ENCODE data around the gene EIF2D. TPM values are rescaled to one million over a fixed set of nuclear protein-coding genes. Genes with fewer than 3 reads are reported as not detected.

EIF2D gene
- total RNA-seq, 4 donors from 2014 or later, result 19.1 to 106 (median 54.2) TPM

DNA sequence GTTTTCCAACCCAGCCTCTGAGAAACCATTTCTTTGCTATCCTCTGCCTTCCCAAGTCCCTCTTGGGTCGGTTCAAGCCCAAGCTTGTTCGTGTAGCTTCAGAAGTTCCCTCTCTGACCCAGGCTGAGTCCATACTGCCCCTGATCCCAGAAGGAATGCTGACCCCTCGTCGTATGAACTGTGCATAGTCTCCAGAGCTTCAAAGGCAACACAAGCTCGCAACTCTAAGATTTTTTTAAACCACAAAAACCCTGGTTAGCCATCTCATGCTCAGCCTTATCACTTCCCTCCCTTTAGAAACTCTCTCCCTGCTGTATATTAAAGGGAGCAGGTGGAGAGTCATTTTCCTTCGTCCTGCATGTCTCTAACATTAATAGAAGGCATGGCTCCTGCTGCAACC, 23.8 kb downstream of the EIF2D start:
- intact Hi-C loops (cut with DNase I; ENCODE audit: low total_unique reads), result loop anchor here (10.0 kb wide), 1 partner anchor 94 kb away; no protein-coding TSS in a partner anchor
- no peak for DNase-seq

DNA sequence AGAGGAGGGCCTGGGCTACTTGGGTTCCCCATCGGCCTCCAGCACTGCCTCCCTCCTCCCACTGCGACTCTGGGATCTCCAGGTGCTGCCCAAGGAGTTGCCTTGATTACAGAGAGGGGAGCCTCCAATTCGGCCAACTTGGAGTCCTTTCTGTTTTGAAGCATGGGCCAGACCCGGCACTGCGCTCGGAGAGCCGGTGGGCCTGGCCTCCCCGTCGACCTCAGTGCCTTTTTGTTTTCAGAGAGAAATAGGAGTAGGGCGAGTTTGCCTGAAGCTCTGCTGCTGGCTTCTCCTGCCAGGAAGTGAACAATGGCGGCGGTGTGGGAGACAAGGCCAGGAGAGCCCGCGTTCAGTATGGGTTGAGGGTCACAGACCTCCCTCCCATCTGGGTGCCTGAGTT, 24.4 kb downstream of the EIF2D start:
- intact Hi-C loops (cut with DNase I; ENCODE audit: low total_unique reads), result loop anchor here (10.0 kb wide), 1 partner anchor 93 kb away; no protein-coding TSS in a partner anchor
- H3K27ac ChIP-seq, result peak overlapping the region; percentile 75
- H3K36me3 ChIP-seq, result no peaks in the 10 kb centered on the region

More for the DNA sequence above, 23.8 kb downstream of the EIF2D start:
- TF ChIP-seq, protein P1, sequence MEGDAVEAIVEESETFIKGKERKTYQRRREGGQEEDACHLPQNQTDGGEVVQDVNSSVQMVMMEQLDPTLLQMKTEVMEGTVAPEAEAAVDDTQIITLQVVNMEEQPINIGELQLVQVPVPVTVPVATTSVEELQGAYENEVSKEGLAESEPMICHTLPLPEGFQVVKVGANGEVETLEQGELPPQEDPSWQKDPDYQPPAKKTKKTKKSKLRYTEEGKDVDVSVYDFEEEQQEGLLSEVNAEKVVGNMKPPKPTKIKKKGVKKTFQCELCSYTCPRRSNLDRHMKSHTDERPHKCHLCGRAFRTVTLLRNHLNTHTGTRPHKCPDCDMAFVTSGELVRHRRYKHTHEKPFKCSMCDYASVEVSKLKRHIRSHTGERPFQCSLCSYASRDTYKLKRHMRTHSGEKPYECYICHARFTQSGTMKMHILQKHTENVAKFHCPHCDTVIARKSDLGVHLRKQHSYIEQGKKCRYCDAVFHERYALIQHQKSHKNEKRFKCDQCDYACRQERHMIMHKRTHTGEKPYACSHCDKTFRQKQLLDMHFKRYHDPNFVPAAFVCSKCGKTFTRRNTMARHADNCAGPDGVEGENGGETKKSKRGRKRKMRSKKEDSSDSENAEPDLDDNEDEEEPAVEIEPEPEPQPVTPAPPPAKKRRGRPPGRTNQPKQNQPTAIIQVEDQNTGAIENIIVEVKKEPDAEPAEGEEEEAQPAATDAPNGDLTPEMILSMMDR (IDR thresholded peaks at IDR 0.05), result no peak
- no peak for TF ChIP-seq POLR2A (IDR thresholded peaks at IDR 0.05)
- Histone ChIP-seq H3K9me3 (no peaks in the 10 kb centered on the region), H3K4me3 (no peak overlapping the region), H3K36me3 (no peaks in the 10 kb centered on the region), H3K27ac (peak overlapping the region; percentile 75), H3K27me3 (no peaks in the 10 kb centered on the region), H3K4me1 (no peaks in the 10 kb centered on the region)

DNA sequence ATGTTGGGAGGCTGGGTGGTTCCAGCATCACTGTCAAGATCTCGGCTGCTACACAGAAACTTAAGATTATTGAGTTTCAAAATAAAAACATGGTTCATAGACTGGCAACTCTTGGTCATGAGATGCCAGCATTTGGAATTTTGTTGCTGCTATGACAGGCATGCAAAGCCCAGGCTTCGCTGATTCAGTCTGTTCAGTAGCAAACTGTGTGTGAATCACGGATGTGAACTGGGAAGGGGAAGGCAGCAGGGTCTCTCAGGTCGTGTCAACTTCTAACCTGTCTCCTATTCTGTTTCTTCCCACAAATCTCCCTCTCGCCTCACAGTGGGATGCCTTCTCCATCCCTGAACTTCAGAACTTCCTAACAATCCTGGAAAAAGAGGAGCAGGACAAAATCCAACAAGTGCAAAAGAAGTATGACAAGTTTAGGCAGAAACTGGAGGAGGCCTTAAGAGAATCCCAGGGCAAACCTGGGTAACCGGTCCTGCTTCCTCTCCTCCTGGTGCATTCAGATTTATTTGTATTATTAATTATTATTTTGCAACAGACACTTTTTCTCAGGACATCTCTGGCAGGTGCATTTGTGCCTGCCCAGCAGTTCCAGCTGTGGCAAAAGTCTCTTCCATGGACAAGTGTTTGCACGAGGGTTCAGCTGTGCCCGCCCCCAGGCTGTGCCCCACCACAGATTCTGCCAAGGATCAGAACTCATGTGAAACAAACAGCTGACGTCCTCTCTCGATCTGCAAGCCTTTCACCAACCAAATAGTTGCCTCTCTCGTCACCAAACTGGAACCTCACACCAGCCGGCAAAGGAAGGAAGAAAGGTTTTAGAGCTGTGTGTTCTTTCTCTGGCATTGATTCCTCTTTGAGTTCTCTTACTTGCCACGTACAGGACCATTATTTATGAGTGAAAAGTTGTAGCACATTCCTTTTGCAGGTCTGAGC, 25.5 kb downstream of the EIF2D start:
- peak overlapping the region; percentile 75 for H3K27ac ChIP-seq
- H3K4me1 ChIP-seq, result no peaks in the 10 kb centered on the region
- intact Hi-C loops (cut with DNase I; ENCODE audit: low total_unique reads), result loop anchor here (10.0 kb wide), 1 partner anchor 92 kb away; no protein-coding TSS in a partner anchor
- DNase-seq, result no peak
- H3K4me3 ChIP-seq, result no peak overlapping the region
- TF ChIP-seq, protein P1 (IDR thresholded peaks at IDR 0.05), result no peak
- no peak for TF ChIP-seq POLR2A (IDR thresholded peaks at IDR 0.05)
- no peaks in the 10 kb centered on the region for H3K36me3 ChIP-seq
- no peaks in the 10 kb centered on the region for H3K9me3 ChIP-seq
- H3K27me3 ChIP-seq, result no peaks in the 10 kb centered on the region

More for the DNA sequence above, 24.4 kb downstream of the EIF2D start:
- no peaks in the 10 kb centered on the region for H3K9me3 ChIP-seq
- H3K4me3 ChIP-seq, result no peak overlapping the region
- no peaks in the 10 kb centered on the region for H3K27me3 ChIP-seq
- H3K4me1 ChIP-seq, result no peaks in the 10 kb centered on the region
- DNase-seq, result no peak
- no peak for TF ChIP-seq POLR2A (IDR thresholded peaks at IDR 0.05)
- TF ChIP-seq, protein P1 (IDR thresholded peaks at IDR 0.05), result no peak

DNA sequence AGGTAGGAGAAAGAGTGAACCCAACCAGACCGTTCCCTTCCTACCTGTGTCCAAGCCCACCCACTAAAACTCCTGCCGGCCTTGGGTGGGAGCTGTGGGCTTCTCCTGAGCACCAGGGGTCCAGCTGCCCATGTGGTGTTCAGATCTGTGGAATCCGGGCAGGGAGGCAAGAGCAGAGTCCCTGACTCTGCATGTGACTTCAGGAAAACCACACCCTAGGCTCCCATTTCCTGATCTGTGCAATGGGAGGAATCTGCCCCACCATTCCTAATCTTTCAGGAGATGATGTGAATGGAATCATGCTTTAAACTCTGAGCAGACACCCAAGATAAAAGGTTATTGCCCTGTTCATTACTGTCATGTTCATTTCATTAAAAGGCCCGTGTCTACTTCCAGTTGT, 27.6 kb downstream of the EIF2D start:
- no peaks in the 10 kb centered on the region for H3K36me3 ChIP-seq
- no peak overlapping the region for H3K27ac ChIP-seq
- H3K27me3 ChIP-seq, result no peaks in the 10 kb centered on the region
- no peaks in the 10 kb centered on the region for H3K4me1 ChIP-seq
- no peak overlapping the region for H3K4me3 ChIP-seq
- intact Hi-C loops (cut with DNase I; ENCODE audit: low total_unique reads), result loop anchor here (10.0 kb wide), 1 partner anchor 90 kb away; no protein-coding TSS in a partner anchor
- DNase-seq, result no peak
- TF ChIP-seq POLR2A (IDR thresholded peaks at IDR 0.05), result no peak
- TF ChIP-seq, protein P1 (IDR thresholded peaks at IDR 0.05), result no peak
- H3K9me3 ChIP-seq, result no peaks in the 10 kb centered on the region
